Stimulated activated CD8-positive, alpha-beta memory T cell treated with anti-CD3 and anti-CD28 coated beads, Interleukin-12 subunit alpha, Interleukin-12 subunit beta, amount 100 ng/mL, for 4 hours (primary cell): ENCODE measurements around the gene HIVEP3.

Source experiments
- DNase-seq: peaks from one replicate; pipeline ENCODE4 v3.0.0-alpha.2; 2020; ENCODE audit warnings: low read depth

HIVEP3 gene

DNA sequence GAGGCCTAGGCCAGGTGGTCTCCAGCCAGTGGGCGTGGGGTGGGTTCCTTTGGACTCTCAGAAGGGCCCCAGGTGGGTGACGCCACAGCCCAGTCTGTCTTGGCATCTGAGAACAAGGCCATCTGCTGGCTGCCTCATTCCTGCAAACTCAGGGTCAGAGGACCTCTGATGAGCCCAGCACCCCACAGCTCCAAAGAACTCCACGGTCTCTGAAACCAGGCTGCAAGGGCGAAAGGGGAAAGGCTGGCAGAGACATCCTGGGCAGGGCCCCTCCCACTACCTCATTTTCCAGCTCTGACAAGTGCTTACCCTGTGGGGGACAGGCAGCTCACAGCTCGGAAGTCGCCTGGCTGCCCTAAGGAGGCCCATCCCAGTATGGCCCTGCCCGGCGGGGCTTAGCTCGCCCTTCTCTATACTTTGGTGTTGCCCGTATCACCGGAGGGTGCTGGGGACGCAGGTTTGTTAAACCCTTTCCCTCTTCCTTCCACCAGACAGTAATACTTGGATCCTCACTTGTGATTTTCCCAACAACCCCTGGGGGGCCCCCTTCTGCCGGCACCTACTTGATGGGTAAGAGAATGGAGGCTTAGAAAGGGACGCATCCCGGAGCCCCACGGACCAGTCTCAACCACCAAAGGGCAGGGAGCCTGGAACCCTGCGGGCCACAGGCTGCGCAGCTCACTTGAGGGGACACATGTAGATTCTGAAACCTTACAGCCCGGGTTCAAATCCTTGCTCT lies 423.3 kb downstream of the HIVEP3 start:
- no peak for DNase-seq

- no peak for DNase-seq
Observed at GRCh38 chr1:41494351-41495209, 424.1 kb downstream of the HIVEP3 start.

DNA sequence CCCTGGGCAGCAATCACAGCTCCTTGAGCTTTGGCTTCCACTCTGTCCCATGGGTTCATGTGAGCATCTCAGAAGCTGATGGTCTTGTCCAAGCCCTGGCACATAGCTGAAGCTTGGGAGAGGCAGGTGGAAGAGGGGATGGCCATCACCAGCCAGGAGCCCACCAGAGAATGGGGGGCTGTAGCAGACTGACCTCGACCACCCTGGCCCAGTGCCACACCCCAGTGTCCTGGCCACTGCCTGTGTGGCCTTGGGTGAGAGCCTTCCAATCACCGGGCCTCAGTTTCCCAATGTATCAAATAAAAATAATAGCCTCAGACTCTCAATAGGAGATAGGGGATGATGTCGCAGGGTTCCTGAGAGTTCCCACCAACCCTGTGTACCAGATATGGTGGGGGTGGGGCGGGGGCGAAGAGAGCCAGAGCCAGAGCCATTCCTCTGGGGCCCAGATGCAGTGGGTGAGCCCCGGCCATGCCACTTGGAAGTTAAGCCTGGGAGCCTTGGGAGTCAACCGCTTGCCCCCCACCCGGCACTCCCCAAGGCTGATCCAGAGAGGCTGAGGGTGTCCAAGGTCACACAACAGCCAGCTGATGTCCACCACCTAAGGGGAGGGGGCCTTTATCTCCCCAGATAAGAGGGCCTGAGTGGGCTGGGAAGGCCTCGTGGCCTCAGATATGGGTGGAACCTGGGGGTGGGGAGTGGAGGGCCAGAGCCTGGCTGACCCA lies 424.9 kb downstream of the HIVEP3 start:
- no peak for DNase-seq

DNA sequence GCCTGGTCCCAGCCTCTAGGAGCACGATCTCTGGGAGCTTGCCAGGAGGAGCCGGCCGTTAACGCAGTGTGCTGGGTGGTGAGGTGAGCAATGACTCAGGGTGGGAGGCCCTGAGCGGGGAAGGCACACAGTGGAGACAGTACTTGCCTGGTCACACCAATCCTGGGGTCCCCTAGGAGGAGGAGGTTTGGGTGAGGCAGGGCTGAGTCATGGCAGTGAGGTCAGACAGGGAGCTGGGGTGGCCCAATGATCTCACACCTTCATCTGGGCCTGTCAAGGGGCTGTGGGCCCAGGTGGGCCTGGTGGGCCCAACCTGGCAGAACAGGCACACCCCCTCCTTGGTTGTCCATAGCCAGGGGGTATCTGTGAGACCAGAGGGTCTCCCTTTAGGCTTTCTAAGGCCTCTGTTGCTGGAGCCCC lies 425.6 kb downstream of the HIVEP3 start:
- no peak for DNase-seq

DNA sequence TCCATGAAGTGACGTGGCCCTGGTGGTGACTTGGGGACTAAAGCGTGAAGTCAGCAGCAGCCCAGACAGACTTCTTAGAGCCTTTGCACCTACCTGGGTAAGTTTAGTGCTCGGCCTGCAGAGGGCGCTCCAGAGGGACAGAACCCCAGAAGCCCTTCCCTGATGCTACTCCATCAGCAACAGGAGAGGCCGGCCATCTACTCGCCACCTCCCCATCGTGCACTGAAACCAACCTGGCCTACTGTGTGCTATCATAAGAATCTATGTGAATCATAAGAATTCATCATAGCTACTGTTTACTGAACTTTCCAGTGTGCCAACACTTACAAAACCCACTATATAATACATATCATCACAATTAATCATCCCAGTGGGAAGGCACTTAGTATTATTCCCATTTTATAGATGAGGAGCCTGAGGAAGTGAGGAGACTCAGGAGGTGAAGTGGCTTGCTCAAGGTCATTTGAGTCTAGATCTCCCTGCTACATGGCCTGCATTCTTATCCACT lies 426.3 kb downstream of the HIVEP3 start:
- no peak for DNase-seq

DNA sequence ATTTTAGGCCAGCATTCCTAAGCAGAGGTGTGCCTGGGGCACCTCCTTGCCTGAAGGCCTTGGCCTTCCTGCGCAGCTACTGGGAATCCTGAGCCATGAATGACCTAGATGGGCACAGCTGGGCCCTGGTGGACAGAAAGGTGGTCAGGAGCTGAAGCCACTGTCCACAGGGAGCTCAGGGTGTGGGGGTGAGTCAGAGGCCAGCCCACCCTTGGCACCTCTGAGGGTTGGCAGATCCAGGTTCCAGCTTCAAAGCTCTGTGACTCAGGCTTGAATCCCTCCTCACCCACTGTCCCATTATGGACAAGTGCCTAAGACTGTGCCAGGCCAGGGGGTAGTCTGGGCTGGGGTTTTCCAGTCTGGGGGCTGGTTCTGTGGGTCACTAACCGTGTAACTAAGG lies 427.8 kb downstream of the HIVEP3 start:
- DNase-seq, result no peak

DNA sequence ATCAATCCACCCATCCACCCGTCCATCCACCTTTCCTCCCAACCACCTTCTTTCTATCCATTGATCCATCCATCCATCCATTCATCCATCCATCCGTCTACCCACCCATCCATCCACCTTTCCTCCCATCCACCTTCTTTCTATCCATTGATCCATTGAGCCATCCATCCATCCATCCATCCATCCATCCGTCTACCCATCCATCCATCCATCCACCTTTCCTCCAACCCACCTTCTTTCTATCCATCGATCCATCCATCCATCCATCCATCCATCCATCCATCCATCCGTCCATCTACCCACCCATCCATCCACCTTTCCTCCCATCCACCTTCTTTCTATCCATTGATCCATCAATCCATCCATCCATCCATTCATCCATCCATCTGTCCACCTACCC lies 429.2 kb downstream of the HIVEP3 start:
- DNase-seq, result no peak

DNA sequence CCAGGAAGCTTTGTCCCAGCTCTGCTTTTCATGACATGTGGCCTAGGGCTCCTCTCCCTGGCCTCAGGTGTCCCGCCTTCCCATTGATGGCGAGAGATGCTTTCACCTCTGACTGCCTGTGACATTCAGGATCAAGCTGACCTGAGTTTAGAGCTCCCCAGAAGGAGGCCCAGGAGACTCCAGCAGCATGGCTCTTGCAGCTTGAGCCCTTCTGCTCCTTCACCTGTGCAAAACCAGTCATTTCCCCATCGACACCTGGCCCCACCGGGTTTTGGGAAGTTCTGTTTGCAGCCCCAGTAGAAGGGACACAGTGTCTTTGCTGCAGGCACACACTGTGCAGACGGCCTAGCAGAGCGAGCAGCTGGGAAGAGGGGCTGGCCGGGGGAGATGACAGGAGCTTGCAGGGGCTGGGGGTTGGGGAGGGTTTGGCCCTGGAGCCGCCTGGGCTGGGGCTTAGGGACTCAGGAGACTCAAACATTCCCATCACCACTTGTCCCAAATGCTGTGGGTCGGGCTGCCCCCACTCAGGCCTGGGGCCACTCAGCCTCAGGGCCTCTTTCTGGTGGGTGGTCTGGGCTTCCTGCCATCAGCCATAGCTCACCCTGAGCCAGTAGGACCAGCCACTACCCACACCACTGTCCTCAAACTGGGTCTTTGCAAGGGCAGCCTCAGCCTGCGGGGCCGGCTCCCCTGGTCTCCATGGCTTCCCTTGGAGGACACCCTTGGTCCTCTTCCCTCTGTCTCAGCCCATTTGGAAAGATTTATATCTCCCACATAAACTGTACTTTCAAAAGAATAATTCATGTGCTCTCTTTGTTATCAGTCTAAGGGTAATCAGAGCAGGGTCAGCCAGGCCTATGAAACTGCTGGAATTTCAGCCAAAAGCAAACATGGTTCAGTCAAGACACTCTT lies 430.4 kb downstream of the HIVEP3 start:
- no peak for DNase-seq

- DNase-seq, result no peak
Observed at GRCh38 chr1:41487126-41488039, 431.3 kb downstream of the HIVEP3 start.

- no peak for DNase-seq
Observed at GRCh38 chr1:41486371-41487125, 432.2 kb downstream of the HIVEP3 start.

- DNase-seq, result no peak
Observed at GRCh38 chr1:41486053-41486370, 432.7 kb downstream of the HIVEP3 start.

GRCh38 chr1:41485605-41486004 lies 433.1 kb downstream of the HIVEP3 start:
- DNase-seq, result no peak

DNA sequence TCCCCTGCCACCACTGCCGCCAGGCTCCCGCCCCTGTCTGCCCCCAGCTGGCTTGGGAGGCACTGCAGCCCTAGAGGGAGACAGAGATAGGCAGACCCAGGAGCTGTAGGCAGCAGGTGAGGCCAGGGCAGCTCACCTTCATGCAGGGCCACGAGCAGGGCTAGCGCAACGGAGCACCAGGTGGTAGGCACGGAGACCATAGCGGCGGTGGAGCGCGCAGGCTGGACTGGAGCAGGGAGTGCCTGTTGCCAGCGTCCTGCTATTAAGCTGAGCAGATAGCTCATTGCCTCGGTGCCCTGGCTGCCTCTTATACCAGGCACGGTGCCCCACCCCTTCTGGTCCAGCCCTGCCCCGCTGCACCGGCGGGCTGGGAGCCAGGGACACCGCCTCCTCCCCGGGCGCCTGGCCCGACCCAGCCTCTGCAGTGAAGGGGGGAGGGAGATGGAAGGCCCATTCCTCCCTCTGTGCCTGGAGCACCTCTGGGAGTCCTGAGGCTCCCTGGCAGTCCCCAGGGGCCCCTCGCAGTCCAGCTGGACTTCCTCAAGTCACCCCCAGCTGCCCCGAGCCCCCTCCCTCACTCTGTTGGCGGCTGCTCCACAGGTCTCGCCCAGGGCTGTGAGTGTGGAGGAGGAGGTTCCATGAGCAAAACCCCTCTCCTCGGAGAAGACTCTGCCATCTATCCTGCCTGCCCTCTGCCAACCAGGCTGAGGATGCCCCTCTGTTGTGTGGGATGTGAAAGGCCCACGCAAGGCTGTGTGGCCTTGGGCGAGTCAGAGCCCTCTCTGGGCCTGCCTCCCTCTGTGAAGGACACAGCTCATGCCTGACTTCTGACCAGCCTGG lies 434.1 kb downstream of the HIVEP3 start, which contains the start of gene EDN2:
Gene EDN2 (minus strand): TSS at position 282 of the 840 bp plus-strand sequence. CDS start 82 bp downstream, at position 200.
- DNase-seq, result no peak

DNA sequence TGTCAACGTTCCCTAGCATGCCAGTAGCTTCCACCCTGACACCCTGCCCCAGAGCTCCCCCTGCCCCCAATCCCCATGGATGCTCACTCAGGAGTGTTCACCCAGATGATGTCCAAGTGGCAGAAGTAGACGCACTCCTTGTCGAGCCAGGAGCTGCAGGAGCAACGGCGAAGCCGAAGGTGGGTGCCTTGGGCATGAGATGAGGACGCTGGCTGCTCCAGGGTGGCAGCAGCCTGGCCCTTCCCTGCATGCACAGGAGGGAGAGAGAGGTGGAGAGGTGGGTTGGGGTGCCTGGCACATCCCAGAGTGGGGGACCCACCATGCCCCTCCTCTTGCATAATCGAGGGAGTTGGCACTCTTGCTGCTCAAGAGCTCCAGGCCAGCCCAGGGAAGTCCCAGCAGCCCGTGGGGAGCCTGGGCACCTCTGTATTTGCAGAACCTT lies 434.7 kb downstream of the HIVEP3 start:
- DNase-seq, result no peak

DNA sequence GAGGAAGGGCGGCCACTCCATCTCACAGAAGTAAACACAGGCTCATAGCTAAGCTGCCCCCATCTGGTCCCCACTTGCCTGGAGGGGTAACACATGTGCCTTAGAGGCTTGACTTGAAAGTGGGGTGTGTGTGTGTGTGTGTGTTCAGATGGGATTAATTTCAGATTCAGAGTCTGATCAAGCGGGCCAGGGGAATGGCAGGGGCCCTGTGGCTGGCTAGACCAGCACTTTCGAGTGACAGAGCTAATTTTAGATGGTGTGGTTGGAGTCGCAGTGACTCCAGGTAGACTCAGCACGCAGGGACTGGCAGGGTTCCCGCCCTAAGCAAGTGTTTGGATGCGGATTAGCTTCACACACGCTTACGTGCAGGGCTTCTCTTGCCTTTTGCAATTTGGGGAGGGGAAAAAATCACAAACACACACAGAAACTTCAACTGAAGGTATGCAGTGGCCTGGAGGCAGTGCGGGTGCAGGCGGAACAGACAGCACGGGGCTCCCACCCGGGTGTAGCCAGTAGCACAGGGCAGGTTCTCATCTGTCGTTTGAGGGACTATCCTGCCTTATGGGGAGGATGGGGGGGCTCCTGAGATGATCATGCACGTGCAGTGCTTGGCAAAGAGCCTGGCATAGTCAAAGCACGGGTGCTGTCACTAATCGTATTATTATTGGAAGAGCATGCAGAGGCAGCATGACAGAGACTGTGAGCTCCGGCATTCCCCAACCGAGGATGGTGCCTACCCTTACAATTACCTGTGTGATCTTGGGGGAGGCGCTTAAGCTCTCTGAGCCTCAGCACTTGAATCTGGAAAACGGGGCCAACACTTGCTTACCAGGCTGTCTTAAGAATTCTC lies 435.5 kb downstream of the HIVEP3 start:
- DNase-seq, result no peak

DNA sequence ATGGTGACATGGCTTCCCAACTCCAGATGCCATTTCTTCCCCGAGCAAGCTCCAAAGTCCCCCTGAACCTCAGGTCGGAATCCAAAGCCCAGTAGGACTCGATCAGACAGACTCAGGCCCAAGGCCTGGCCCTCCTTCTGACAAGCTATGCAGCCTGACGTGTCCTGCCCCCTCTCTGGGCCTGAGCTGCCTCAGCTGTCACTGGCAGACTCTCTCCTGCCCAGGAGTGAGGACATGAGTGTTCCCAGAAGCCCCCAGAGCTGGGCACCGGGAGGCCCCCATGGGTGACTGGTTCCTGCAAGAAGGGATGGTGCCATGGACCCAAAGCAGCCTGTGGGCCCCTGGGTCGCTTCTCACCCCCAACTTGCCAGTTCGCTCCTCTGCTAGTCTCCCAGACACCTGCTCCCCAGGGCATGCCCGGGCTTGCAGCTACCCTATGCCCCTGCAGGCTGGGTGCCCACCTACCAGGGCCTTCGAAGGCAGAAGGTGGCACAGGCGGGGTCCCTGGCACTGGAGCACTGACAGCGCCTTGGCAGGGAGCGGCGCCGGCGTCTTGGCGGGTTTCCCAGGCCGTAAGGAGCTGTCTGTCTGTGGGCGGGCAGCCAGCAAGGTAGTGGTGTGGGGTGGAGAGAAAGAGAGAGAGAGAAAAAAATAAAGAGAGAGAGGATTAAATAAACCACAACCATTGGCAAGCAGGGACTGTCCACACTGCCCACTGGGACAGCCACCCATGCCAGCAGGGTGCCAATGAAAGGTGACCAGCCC lies 436.5 kb downstream of the HIVEP3 start:
- DNase-seq, result no peak
